C4-2B (cell line): ENCODE measurements around the gene POLA2.

Experiments used
- H3K27ac ChIP-seq: fragments of 450-650 bp; 2 replicates; pipeline ENCODE4 v1.5.1; 2017
- CTCF ChIP-seq: fragments of 450-650 bp; conservative IDR thresholded peaks from 2 replicates; pipeline ENCODE4 v1.5.1; 2017; ENCODE audit warnings: mild to moderate bottlenecking
- ZFX ChIP-seq: fragments of 450-650 bp; IDR thresholded peaks from 2 replicates; pipeline ENCODE4 v1.6.1; 2017

Gene POLA2

GRCh38 chr11:65279279-65279678, 17.5 kb downstream of the POLA2 start:
- TF ChIP-seq ZFX (no peak), CTCF (no peak)
- no peak overlapping the region for H3K27ac ChIP-seq

GRCh38 chr11:65279741-65280440, 18.1 kb downstream of the POLA2 start:
- TF ChIP-seq CTCF (no peak), ZFX (no peak)
- no peak overlapping the region for H3K27ac ChIP-seq

- H3K27ac ChIP-seq, result no peak overlapping the region
- TF ChIP-seq CTCF (no peak), ZFX (no peak)
Measured at GRCh38 chr11:65280646-65281045, 18.9 kb downstream of the POLA2 start.

GRCh38 chr11:65286686-65287085, 24.9 kb downstream of the POLA2 start:
- H3K27ac ChIP-seq, result no peak overlapping the region
- TF ChIP-seq ZFX (no peak), CTCF (no peak)

- TF ChIP-seq ZFX, result no peak
- no peak for TF ChIP-seq CTCF
Measured at GRCh38 chr11:65287601-65288000, 25.8 kb downstream of the POLA2 start.

GRCh38 chr11:65288706-65289536, 27.2 kb downstream of the POLA2 start:
- H3K27ac ChIP-seq, result no peak overlapping the region
- TF ChIP-seq CTCF, result no peak

More at GRCh38 chr11:65287601-65288000, 25.8 kb downstream of the POLA2 start:
- no peak overlapping the region for H3K27ac ChIP-seq

GRCh38 chr11:65290448-65291165, 28.8 kb downstream of the POLA2 start:
- H3K27ac ChIP-seq, result no peak overlapping the region
- TF ChIP-seq ZFX (no peak), CTCF (no peak)
